Activated T-helper 1 cell treated with Interleukin-2 at 50 U/mL for 16 hours (primary cell): ENCODE data around the gene DQX1.

ENCODE experiments used
- DNase-seq: peaks from one replicate; pipeline ENCODE4 v3.0.0-alpha.2; 2020; ENCODE audit warnings: low read depth

The DQX1 gene

GRCh38 chr2:74530239-74531187 is 4.5 kb upstream of the DQX1 start:
- DNase-seq: no peak

- peak; percentile 73 for DNase-seq
These were observed 3.6 kb upstream of the DQX1 start, which contains the start of the genes AUP1 and HTRA2 for GRCh38 chr2:74529357-74530238. AUP1 (minus strand) TSS chr2:74529706; CDS start chr2:74529629, 77 bp downstream. HTRA2 (plus strand) TSS chr2:74529933; CDS start chr2:74530007, 74 bp downstream.

GRCh38 chr2:74528600-74529356 is 2.7 kb upstream of the DQX1 start:
- no peak for DNase-seq

- DNase-seq: no peak
These were observed 1.7 kb upstream of the DQX1 start for GRCh38 chr2:74527741-74528140.

GRCh38 chr2:74526649-74527230 is 709 bp upstream of the DQX1 start:
- no peak for DNase-seq

GRCh38 chr2:74524955-74525716 is 895 bp downstream of the DQX1 start:
- DNase-seq: no peak

GRCh38 chr2:74524005-74524404 is 2.0 kb downstream of the DQX1 start:
- no peak for DNase-seq

- DNase-seq: no peak
These were observed 3.5 kb downstream of the DQX1 start for GRCh38 chr2:74522516-74522915.

- DNase-seq: no peak
These were observed 9.4 kb downstream of the DQX1 start for GRCh38 chr2:74516650-74517049.

GRCh38 chr2:74515981-74516633 is 9.9 kb downstream of the DQX1 start:
- peak; percentile 55 for DNase-seq

GRCh38 chr2:74515271-74515980 is 10.6 kb downstream of the DQX1 start:
- DNase-seq: no peak

- no peak for DNase-seq
These were observed 11.4 kb downstream of the DQX1 start, which contains the start of gene TLX2 for GRCh38 chr2:74514368-74515270. TLX2 (plus strand) TSS chr2:74514450; CDS start chr2:74514807, 357 bp downstream.

GRCh38 chr2:74513605-74514367 is 12.2 kb downstream of the DQX1 start:
- no peak for DNase-seq

GRCh38 chr2:74512744-74513604 is 13.1 kb downstream of the DQX1 start:
- no peak for DNase-seq

GRCh38 chr2:74511104-74511989 is 14.7 kb downstream of the DQX1 start:
- DNase-seq: no peak

- DNase-seq: no peak
These were observed 15.8 kb downstream of the DQX1 start for GRCh38 chr2:74510272-74510671.
